Subcutaneous adipose tissue (tissue), 4 donors: ENCODE results near the gene NOL6. TPM values are rescaled to one million over a fixed set of nuclear protein-coding genes. Genes with fewer than 3 reads are reported as not detected.

Experiments used
- CTCF ChIP-seq: fragments of 450-650 bp; IDR thresholded peaks from one replicate; pipeline ENCODE4 v1.5.1; 2016; ENCODE audit warnings: low read depth, mild to moderate bottlenecking, control low read depth, antibody characterized with exemption, moderate library complexity
- total RNA-seq, 4 donors: library from RNA; depleted of rRNA; stranded (reverse); fragments of >200 nt; gene quantifications; one replicate each; pipeline ENCODE4 v1.1.0, GENCODE V29; 2016

The NOL6 gene
- total RNA-seq, 4 donors from 2014 or later: 11.0 to 18.1 (median 14.9) TPM

- TF ChIP-seq CTCF: no peak
These were observed 37.9 kb downstream of the NOL6 start for GRCh38 chr9:33435821-33436277.

GRCh38 chr9:33434317-33435105 lies 39.2 kb downstream of the NOL6 start:
- TF ChIP-seq CTCF: no peak

- no peak for TF ChIP-seq CTCF
These were observed 39.9 kb downstream of the NOL6 start for GRCh38 chr9:33433871-33434270.

- no peak for TF ChIP-seq CTCF
These were observed 42.3 kb downstream of the NOL6 start for GRCh38 chr9:33431420-33431819.

GRCh38 chr9:33430942-33431341 lies 42.8 kb downstream of the NOL6 start:
- no peak for TF ChIP-seq CTCF

GRCh38 chr9:33429256-33429985 lies 44.3 kb downstream of the NOL6 start:
- no peak for TF ChIP-seq CTCF

GRCh38 chr9:33426843-33427293 lies 46.9 kb downstream of the NOL6 start:
- no peak for TF ChIP-seq CTCF
